ENCODE data around the gene HSPA1L. TPM values are rescaled to one million over a fixed set of nuclear protein-coding genes. Genes with fewer than 3 reads are reported as not detected.

The HSPA1L gene
- total RNA-seq, 1 donor from 2014 or later, result 0.49 TPM

- peaks cover 38% of the 10 kb centered on the region for H3K4me1 Mint-ChIP-seq
- H3K9ac ChIP-seq, result no peak overlapping the region
- no peaks in the 10 kb centered on the region for H3K27me3 ChIP-seq
- H4K20me1 ChIP-seq (ENCODE audit: low read depth), result peaks cover 46% of the 10 kb centered on the region
- no peaks in the 10 kb centered on the region for H3K9me3 ChIP-seq (ENCODE audit: low read depth)
- peaks cover 38% of the 10 kb centered on the region for H3K36me3 Mint-ChIP-seq
- peaks cover 18% of the 10 kb centered on the region for H3K27me3 Mint-ChIP-seq (ENCODE audit: insufficient read depth, low read depth)
- peaks cover 27% of the 10 kb centered on the region for H3K36me3 ChIP-seq
- peak overlapping the region; percentile 89 for H3K4me3 ChIP-seq
- TF ChIP-seq EZH2 (IDR thresholded peaks at IDR 0.05) (no peak), EZH2phosphoT487 (IDR thresholded peaks at IDR 0.05) (no peak)
- TF ChIP-seq, protein P1, sequence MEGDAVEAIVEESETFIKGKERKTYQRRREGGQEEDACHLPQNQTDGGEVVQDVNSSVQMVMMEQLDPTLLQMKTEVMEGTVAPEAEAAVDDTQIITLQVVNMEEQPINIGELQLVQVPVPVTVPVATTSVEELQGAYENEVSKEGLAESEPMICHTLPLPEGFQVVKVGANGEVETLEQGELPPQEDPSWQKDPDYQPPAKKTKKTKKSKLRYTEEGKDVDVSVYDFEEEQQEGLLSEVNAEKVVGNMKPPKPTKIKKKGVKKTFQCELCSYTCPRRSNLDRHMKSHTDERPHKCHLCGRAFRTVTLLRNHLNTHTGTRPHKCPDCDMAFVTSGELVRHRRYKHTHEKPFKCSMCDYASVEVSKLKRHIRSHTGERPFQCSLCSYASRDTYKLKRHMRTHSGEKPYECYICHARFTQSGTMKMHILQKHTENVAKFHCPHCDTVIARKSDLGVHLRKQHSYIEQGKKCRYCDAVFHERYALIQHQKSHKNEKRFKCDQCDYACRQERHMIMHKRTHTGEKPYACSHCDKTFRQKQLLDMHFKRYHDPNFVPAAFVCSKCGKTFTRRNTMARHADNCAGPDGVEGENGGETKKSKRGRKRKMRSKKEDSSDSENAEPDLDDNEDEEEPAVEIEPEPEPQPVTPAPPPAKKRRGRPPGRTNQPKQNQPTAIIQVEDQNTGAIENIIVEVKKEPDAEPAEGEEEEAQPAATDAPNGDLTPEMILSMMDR (IDR thresholded peaks at IDR 0.05), result no peak
- peak overlapping the region; percentile 92 for H3K4me2 ChIP-seq
- DNase-seq (ENCODE audit: low spot score), result no peak
- H3K27ac Mint-ChIP-seq, result peak overlapping the region; percentile 62
- peaks cover 26% of the 10 kb centered on the region for H3K4me1 ChIP-seq
- peaks cover 47% of the 10 kb centered on the region for H3K79me2 ChIP-seq (ENCODE audit: low read depth)
- H3K9me3 Mint-ChIP-seq, result no peaks in the 10 kb centered on the region
- no peak overlapping the region for H2AFZ ChIP-seq (replicated peaks)
- H3K4me3 Mint-ChIP-seq, result peak overlapping the region; percentile 99
- H3F3A ChIP-seq (ENCODE audit: low read depth), result peaks cover 82% of the 10 kb centered on the region
- H3K27ac ChIP-seq, result peak overlapping the region; percentile 3
Observed at GRCh38 chr6:31837369-31838113, 22.5 kb upstream of the HSPA1L start.

DNA sequence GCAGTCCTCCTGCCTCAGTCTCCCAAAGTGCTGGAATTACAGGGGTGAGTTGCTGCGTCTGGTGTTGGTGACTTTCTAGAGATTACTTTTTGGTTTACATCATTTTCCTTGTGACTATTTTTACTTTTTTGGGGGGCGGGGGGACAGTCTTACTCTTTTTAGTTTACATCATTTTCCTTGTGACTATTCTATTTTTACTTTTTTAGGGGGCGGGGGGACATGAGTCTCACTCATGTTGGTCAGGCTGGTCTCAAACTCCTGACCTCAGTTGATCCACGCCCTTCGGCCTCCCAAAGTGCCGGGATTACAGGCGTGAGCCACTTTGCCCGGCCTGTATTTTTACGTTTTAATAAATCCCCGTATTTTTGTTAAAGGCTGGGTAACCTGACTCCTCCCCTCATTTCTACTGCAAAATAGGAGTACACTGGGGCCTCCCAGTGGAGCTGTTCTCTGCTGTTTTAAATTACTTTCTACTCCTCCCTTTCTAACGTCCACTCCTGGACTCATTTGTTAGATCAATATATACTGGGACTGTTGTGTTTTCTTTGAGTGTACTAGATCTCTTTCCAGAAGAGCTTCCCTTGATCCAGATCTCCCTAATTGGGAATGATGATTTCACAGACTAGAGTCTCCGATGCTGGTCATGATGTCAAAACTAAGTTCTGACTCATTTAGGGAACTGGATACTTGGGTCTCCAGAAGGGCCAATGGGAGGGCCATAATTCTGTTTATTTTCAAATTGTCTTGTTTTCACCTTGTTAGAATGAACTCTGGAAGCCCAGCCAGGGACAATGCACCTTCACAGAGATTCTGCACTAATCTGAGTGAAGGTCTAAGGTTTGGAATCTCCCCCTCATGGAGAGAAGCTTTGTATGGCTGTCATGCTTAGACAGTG, 21.6 kb upstream of the HSPA1L start:
- Mint-ChIP-seq H3K9me3 (no peaks in the 10 kb centered on the region), H3K4me1 (peaks cover 38% of the 10 kb centered on the region), H3K4me3 (peak overlapping the region; percentile 99), H3K27ac (peak overlapping the region; percentile 91), H3K27me3 (ENCODE audit: insufficient read depth, low read depth) (peaks cover 14% of the 10 kb centered on the region), H3K36me3 (peaks cover 38% of the 10 kb centered on the region)
- DNase-seq (ENCODE audit: low spot score), result no peak
- peaks cover 48% of the 10 kb centered on the region for H3K79me2 ChIP-seq (ENCODE audit: low read depth)
- TF ChIP-seq EZH2 (IDR thresholded peaks at IDR 0.05) (no peak), EZH2phosphoT487 (IDR thresholded peaks at IDR 0.05) (no peak)
- TF ChIP-seq, protein P1 (IDR thresholded peaks at IDR 0.05), result no peak
- peak overlapping the region; percentile 3 for H3K27ac ChIP-seq
- peak overlapping the region; percentile 92 for H3K4me2 ChIP-seq
- H3K4me1 ChIP-seq, result peaks cover 26% of the 10 kb centered on the region
- peaks cover 78% of the 10 kb centered on the region for H3F3A ChIP-seq (ENCODE audit: low read depth)
- peak overlapping the region; percentile 35 for H3K9ac ChIP-seq
- no peaks in the 10 kb centered on the region for H3K27me3 ChIP-seq
- no peak overlapping the region for H2AFZ ChIP-seq (replicated peaks)
- peaks cover 46% of the 10 kb centered on the region for H4K20me1 ChIP-seq (ENCODE audit: low read depth)
- H3K4me3 ChIP-seq, result peak overlapping the region; percentile 89
- peaks cover 27% of the 10 kb centered on the region for H3K36me3 ChIP-seq
- H3K9me3 ChIP-seq (ENCODE audit: low read depth), result no peaks in the 10 kb centered on the region

GRCh38 chr6:31836047-31836473, 21.0 kb upstream of the HSPA1L start:
- peaks cover 38% of the 10 kb centered on the region for H3K36me3 Mint-ChIP-seq
- Histone ChIP-seq H3K4me1 (peaks cover 26% of the 10 kb centered on the region), H4K20me1 (ENCODE audit: low read depth) (peaks cover 46% of the 10 kb centered on the region), H3K79me2 (ENCODE audit: low read depth) (peaks cover 55% of the 10 kb centered on the region), H3F3A (ENCODE audit: low read depth) (peaks cover 76% of the 10 kb centered on the region), H3K36me3 (peaks cover 27% of the 10 kb centered on the region), H3K4me2 (peak overlapping the region; percentile 92), H2AFZ (replicated peaks) (no peak overlapping the region), H3K27me3 (no peaks in the 10 kb centered on the region), H3K27ac (peak overlapping the region; percentile 3), H3K9ac (peak overlapping the region; percentile 35), H3K4me3 (peak overlapping the region; percentile 89), H3K9me3 (ENCODE audit: low read depth) (no peaks in the 10 kb centered on the region)
- no peak for DNase-seq (ENCODE audit: low spot score)
- H3K4me1 Mint-ChIP-seq, result peaks cover 40% of the 10 kb centered on the region
- peak overlapping the region; percentile 91 for H3K27ac Mint-ChIP-seq
- TF ChIP-seq EZH2phosphoT487 (IDR thresholded peaks at IDR 0.05), result no peak
- TF ChIP-seq EZH2 (IDR thresholded peaks at IDR 0.05), result no peak
- TF ChIP-seq, protein P1 (IDR thresholded peaks at IDR 0.05), result no peak
- H3K27me3 Mint-ChIP-seq (ENCODE audit: insufficient read depth, low read depth), result peaks cover 14% of the 10 kb centered on the region
- no peaks in the 10 kb centered on the region for H3K9me3 Mint-ChIP-seq
- peak overlapping the region; percentile 99 for H3K4me3 Mint-ChIP-seq
